Stimulated activated CD4-positive, alpha-beta T cell treated with anti-CD3 and anti-CD28 coated beads, Interleukin-2, amount 100 ng/mL, for 24 hours (primary cell): ENCODE results near the gene WDR90.

ENCODE experiments used
- DNase-seq, 2 donors: peaks; one replicate each; pipeline ENCODE4 v3.0.0-alpha.2; 2020

The WDR90 gene

DNA sequence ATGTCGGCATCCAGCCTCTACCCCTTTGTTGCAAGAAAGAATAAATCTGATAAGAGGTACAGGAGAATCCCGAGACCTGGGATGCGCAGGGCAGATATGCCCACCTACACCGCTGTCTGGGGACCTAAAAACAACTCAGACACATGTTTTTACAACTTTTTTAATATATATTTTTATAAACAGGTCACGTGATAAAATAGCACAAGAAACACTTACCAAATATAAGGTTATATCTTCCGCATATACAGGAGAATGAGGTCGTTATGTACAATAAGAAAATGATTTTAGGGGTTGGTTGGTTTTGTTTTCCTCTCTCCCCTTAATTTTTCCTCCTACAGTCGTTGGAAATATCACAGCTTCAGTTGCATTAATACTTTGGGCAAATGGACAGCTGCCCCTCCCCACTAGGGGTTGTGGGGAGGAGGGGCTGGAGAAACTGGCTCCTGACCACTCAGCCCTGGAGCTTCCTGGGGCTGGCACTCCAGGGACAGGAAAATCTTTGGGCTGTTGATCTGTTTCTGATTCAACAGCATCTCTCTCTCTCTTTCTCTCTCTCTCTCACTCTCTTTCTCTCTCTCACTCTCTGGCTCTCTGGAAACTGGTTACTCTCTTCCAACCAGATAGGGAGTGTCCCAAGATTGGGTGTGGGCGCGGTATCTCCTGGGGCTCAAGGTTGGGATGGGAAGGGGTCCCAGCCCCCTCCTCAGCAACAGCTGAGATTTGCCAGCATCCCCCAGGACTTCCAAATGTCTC lies 43.4 kb downstream of the WDR90 start:
- DNase-seq, result no peak

DNA sequence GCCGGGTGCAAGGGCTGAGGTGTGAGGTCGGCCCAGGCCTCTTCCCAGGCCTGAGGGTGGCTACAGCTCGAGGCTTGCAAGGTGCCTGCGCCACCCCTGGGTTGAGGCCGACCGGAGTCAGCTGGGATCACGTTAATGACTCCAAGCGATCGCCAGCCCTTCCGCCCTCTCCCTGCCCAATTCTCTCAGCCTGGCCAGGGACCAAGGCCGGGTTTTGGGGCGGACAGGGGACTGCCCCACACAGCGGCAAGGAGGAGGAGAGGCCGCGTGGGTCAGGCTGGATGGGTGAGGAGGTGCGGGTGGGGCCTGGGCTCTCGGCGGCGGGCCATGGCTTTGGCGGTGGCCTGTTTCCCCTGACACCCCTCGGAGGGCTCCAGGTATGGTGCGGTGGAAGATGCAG lies 44.2 kb downstream of the WDR90 start:
- no peak for DNase-seq

DNA sequence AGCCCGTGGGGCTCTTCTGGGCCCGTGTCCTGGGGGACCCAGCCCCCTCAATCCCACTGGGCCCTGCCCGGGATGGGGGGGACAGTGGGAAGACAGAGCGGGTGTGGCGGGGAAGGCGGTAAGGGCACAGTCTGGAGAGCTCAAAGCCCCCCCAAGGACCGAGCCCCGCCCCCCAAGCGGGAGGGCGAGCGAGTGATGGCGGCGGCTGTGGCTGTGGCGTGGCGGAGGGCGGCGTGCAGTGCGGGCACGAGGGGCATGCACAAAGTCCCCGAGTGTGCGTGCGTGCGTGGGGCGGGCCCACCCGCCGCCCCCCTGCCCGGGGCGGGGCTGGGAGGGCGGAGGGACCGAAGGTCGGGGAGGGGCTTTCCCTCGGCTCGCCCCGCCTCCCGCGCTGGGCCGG lies 44.6 kb downstream of the WDR90 start:
- no peak for DNase-seq

DNA sequence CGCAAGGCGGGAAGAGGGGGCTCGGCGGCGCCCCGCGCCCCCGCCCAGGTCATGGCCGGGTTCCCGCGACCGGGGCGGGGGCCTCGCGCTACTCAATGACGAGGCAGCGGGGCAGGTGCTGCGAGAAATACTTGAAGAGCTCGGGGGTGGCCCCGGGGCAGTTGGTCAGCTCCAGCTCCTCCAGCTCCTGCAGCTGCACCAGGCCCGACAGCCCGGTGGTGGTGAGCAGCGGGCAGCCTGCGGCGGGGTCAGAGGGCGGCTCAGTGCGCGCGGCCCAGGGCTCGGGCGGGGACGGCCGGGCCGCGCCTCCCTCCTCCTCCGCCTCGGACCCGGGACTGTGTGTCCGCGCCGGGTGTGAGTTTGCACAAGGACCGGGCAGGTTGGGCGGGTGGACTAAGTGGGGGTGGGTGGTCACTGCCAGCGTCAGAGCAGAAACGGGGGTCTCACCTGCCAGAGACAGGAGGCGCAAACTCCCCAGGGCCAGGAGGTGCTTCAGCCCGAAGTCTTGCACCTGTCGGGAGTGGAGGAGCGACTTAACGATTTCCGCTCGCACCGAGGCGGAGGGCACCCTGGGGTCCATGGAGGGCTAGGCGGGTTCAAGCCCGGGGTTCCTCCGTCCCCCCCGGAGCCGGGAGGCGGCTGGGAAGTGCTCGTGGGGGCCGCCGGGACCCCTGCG lies 45.2 kb downstream of the WDR90 start:
- no peak for DNase-seq

DNA sequence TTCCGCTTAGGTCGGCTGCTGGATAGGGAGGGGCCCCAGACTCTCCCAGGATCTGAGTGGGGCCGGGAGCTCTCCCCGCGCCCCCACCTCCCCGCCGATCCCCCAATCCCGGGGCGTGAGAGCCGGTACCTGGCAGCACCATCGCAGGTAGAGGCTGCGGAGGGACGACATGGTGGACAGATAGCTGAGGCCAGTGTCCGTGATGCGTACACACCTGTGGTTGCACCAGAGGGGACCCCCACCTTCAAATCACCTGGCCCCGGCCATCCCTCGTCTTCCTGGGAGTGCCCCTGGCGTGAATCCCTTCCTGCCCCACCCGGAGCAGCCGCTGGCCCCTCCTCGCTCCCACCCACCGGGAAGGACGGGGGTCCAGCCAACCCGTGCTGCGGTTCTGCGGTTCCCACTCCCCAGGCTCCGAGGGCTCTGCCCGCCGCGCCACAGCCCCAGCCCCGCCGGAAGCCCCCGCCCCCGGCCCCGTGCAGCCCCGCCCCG lies 45.7 kb downstream of the WDR90 start:
- no peak for DNase-seq

DNA sequence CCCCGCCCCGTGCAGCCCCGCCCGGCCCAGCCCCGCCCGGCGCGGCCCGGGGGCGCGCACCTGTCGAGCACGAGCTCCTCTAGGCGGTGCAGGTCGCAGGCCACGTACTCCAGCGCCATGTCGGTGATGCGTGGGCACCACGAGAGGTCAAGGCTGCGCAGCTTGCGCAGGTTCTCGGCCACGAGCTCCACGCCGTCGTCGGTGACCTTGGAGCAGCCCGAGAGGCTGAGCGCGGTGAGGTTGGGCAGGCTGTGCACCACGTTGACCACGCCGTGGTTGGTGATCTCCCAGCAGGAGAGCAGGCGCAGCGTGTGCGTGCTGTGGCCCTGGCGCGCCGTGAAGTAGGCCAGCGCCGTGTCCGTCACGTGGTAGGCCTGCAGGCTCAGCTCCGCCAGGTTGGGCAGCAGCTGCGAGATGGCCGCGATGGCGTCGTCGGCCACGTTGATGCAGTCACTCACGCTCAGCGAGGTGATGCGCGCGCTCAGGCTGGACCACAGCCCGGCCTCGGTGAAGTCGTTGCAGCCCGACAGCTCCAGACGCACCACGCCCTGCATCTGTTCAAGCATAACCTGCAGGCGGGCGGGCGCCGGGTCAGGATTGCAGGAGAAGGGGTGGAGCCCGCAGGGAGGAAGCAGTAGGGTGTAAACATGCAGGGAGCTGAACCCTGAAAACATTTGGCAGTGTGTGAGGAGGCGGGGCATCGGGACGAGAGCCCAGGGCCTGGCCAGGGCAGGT lies 46.4 kb downstream of the WDR90 start:
- peak; percentile 74 to 75 for DNase-seq

DNA sequence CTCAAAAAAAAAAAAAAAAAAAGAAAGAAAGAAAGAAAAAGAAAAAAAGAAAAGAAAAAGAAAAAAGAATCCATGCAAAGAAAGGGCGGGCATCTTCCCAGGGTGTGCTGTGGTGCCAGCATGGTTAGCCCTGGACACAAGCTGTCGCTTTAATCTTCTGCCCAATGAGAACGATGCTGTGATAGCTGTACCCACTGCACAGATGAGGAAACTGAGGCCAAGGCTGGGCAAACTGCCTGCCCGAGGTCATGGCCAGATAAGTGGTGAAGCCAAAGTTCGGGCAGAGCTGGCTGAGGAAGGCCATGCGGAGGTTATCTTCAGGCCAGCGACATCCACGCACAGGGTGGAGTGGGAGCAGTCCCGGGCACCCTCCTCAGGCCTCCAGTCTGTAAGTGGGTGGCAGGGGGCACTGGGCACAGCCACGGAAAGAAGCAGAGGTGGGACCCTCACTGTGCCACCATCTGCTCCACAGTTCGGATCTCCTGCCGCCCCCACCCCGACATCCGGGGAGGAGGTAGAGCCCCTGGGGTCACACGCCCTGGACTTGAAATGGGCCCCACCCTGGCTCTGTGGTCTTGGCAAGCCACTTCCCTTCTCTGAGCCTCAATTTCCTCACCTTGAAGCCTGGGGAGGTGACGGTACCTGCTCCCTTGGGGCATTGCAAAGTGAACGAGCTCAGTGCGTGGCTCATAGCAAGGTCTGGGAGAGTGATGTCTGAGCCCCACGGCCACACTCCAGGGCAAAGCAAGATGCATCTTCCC lies 49.9 kb downstream of the WDR90 start:
- DNase-seq, result no peak

DNA sequence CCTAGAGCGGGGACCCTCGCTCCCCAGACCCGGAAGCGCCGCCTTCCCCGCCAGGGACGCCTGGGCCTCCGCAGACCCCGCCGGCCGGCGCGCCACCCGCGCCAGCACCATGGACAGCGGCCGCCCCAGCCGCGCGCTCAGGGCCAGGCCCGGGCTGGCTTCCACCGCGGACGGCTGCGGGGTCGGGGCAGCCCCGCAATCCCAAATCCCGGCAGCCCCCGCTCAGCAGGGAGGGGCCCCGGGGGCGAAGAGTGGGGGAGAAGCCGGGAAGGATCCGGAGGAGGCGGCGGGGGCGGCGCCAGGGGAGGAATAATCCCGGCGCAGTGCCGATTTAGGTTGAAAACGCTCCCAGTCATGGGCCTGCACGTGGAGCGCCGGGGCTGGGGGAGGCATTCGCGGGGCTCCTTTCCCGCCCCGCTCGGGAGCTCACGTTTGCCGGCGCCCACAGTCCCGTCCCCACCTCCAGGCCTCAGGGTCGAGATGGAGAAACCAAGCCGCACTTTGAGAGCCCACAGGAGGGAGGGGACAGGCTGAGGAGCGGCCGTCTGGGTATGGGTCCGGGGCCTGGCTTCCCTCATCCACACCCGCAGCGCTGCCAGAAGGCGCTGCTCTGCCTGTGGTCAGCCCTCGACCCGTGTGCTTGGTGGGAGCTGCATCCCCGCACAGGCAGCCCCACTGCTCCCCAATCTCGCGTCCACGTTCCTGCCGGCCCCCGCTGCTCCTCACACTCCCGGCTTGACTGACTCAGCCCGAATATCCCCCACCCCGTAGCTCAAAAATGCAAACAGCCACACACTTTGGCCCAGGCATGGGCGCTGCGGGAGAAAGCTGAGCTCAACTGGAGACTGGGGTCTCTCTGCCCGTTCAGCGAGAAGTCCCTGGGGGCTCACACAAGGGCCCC lies 51.8 kb downstream of the WDR90 start:
- peak; percentile 58 to 66 for DNase-seq

DNA sequence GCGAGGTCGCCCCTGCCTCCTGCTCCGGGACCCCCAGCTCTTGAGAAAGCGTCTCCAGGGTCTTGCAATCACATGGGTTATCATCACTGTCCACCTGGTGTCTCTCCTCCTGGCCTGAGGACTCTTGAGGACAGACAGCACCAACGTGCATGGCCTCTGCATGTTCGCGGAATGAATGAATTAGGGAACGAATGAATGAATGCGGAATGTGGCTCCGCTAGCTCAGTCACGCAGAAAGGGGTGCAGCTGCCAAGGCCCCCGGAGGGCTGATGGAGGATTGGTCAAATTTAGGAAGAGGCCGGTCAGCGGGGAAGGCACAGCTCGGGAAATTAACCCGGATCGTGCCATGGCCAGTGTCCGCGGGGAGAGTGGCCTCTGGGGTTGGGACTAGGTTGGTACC lies 53.2 kb downstream of the WDR90 start:
- DNase-seq, result no peak

DNA sequence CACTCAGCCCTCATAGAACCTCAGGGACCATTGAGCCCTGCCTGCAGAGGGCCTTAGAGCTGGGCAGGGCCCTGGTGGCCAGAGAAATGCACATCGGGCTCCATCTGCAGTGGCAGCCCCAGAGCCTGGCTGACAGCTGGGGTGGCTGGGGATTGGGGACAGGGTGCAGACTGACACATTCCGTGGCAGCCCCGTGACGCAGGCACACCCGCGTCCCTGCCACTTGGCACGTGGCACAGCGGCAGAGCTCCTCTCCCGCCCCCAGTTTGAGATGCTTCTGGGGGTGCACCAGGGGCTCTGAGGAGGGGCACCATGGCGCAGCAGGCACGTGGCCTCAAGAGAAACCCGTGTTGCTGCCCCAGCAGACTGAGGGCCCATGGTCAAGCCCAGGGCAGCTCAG lies 54.2 kb downstream of the WDR90 start:
- no peak for DNase-seq

DNA sequence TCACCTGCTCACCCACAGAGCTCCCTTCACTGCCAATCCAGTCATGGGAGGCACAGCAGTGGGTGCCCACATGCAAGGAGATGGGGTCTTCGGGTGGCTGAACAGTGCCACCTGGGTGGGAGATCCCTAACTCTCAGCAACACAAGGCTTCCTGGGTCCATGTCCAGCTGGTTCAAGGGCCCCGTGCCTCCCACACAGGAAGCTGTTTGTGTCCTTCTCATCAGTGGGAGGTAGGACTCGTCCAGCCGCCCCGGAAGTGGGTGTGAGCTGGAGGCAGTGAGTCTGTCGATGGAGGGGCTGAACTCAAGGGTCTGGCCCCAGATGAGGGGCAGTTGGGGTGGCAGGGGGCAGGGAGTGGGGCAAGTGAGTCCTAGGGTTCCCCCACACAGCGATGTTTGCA lies 54.9 kb downstream of the WDR90 start:
- no peak for DNase-seq

DNA sequence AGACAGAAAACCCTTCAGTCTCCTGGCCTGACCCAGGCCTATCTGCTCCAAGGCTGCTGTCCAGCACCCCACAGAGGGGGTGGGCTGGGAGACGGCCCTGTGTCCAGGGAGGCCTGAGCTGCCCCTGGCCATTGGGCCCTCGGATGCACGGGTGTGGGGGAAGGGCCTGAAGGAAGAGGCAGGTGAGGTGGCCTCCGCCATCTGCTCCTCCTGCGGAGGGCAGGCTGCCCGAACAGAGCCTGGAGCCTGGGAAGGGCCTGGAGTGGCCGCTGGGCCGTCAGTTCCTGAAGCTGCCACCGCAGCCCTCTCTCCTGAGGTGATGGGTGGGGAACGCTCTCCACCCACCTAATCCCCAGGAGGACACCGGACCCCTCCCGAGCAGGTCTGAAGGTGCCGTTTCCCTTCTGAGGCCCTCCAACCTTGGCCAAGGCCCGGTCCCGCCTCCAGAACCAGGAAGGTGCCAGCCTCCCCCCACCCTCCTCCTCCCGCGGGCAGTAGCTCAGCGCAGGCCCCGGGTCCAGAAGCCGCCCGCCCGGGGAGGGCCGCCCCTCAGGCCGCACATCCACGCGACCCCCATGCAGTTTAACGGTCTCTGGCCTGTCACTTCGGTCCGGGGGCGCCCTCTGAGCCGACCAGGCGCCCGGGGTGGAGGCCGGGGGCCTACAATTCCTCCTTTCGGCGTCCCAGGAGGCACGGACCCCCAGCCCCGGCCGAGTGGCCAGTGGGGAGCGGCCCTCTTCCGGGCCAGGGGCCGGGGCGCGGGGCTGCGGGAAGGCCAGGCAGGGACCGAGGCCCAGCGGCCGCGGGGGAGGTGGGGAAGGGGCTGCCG lies 55.6 kb downstream of the WDR90 start:
- no peak for DNase-seq

DNA sequence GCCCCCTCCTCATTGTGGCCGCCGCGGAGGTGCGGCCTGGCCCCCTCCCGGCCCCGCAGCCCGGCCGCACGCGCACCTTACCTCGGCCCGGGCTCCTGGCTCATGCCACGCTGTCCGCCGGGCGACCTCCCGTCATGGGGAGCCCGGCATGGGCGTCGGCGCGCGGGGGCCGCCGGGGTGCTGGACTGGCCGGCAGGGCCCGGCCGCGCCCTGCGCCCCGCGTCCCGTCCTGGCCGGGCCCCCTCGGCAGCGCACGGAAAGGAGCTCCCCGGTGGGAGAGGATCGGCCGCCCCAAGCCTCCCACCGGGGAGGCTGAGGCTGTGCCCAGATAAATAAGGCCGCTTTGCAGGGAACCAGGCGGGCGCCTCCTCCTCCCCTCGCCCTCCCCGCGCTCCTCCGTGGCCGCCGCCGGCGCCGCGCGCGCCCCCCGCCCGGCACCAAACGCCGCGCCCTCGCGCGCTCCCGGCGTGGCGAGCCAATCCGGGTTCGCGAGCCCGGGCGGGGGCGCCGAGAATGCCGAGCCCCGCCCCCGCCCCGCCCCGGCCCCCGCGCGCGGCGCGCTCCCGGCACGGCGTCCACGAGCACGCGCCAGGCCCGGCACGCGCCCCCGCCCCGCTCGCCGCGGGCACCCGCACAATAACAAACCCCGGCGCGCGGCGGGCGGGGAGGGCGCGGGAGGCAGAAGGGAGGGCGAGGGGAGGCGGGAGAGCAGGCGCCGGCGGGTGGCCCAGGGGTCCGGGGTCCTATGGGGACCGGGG lies 56.4 kb downstream of the WDR90 start, which contains the start of gene FBXL16:
Gene FBXL16, minus strand, starts transcription at position 371 of the 758 bp plus-strand sequence. CDS start 8,396 bp downstream, outside the sequence.
- no peak for DNase-seq

DNA sequence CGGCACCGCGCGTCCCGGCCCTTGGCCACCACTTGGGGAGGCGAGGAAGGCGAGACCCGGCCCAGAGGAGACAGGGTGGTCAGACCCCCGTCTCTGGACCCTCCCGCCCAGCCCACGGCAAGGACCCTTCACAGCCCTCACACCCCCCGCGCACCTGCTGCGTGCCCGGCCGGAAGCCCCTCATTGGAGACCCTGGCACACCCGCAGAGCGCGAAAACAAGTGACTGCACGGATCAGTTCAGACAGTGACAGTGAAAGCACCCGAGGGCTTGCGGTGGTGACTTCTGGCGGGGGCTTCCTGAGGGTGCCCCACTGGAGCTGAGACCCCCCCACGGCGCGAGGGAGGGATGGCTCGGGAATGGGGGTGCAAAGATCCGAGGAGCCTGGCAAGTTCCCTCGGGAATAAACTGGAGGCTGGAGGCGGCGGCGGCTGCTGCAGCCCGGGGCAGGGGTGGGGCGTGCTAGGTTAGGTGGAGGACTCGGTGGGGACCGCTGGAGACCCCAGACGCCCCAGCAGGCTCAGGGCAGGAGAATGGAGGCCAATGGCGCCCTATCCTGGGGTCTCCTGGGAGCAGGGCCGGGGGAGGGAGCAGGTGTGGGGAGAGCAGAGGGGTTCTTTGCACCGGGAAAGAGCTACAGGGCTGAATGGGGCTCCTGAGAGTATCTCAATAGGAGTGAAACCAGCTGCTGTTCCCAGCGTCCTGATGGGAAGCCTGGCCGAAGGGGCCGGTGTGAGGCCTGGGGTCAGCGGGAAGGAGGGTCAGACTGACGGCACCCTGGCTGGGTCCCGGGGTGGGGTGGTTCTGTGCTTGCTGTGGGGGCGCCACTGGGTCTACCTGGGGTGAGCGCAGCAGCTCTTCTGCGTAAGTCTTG lies 57.3 kb downstream of the WDR90 start:
- no peak for DNase-seq

DNA sequence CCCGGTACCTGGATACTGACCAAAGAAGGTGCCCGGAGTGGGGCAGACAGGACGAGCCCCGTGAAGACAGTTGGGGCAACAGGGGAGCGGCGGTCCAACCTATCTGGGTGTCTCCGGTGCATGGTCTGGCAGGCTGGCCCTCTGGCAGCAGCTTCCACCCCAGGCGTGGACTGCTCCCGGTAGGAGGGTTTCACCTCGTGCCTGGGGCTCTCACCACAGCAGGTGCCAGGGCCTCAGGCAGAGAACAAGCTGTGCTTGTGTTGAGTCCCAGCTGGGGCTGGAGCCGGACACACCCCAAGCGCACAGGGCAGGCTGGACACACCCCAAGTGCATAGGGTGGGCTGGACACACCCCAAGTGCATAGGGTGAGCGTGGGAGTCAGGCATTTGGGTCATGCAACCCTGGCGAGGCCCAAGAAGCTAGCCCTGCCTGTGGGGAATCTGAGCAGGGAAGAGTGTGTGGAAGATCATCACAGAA lies 57.9 kb downstream of the WDR90 start:
- no peak for DNase-seq

DNA sequence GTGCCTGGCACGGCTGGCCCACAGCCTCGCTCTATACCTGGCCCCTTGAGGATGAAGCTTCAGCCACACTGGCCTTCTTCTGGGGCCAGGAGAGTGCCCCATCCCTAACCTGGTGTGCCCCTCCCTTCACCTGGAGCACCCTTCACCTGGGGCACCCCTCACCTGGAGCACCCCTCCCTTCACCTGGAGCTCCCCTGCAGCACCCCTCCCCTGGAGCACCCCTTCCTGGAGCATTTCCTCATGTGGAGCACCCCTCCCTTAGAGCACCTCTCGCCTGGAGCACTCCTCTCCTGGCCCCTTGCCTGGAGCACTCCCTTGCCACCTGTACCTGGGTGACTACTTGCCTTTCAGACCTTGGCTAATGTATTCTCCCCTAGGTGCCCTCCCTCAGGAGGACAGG lies 58.9 kb downstream of the WDR90 start:
- no peak for DNase-seq

DNA sequence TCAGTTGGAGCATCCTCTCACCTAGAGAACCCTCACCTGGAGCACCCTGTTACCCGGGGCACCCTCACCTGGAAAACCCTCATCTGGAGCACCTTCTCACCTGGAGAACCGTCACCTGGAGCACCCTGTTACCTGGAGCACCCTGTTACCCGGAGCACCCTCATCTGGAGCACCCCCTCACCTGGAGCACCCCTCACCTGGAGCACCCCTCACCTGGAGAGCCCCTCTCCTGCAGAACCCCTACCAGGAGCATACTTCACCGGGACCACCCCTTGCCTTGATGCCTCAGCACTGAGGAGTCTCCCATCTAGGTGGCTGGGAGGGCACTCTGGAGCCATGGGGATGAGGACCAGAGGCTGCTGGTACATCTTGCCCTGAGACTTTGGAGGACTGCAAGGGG lies 59.8 kb downstream of the WDR90 start:
- DNase-seq, result no peak

DNA sequence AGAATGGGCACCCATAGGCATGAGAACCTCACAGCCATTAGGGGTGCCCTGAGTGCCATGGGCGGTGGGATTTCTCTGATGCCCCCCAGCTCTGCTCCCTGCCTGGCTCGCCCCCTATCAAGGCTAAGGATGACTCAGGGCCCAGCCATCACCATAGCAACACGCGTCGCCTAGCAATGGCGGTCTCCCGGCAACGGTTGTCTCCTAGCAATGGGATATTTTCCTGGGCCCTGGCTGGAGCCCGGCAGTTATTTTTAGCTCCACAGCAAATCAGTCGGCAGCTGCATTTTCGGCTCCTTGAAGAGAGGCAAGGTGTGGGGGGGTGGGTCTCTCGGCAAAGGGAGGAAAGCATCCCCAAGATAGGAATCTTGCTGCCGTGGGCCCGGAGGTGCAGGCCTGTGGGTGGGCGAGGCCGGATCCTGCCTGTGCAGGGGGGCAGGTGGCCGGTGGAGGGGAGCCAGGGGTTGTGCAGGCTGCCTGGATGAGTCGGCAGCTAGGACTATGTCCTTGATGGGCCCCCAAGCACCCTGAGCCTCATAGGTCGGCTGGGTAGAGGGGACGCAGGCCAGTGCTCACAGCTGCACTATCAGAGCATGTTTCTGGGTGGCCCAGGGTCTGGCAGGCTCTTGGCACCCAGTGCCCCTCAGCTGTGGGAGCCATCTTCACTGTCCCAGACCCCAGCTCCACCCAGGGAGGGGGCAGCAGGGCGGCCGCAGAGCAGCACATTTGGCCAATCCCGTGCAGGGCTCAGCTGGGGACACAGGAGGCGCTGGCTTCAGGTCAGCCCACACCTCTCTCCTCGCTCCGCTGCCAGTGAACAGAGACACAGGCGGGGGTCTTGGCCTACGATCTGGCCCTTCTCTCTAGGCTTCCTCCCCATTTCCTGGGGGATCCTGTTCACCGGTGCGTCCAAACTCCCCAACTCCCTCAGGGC lies 60.7 kb downstream of the WDR90 start:
- no peak for DNase-seq
